GM23338 (cell line): ENCODE results near the gene CREBL2.

Experiments used
- EZH2 ChIP-seq: fragments of 200-600 bp; sonication (generic); IDR thresholded peaks from one replicate; pipeline ENCODE4 v1.8.0; 2017; ENCODE audit warnings: antibody characterized with exemption, mild to moderate bottlenecking, low read depth; ENCODE audit not compliant: unreplicated experiment
- POLR2AphosphoS5 ChIP-seq: IDR thresholded peaks from 2 replicates; pipeline ENCODE4 v1.6.1; 2016; ENCODE audit warnings: antibody characterized with exemption, low read depth
- TF ChIP-seq, protein P1 (sequence below), 2 experiments: fragments of 200-600 bp in 1 of 2; sonication (generic) in 1 of 2; conservative IDR thresholded peaks; 2 replicates each; pipeline versions ENCODE4 v1.5.1 to v1.6.1; 2016 to 2017; ENCODE audit warnings: antibody characterized with exemption in 2 of 2, low read depth in 2 of 2, mild to moderate bottlenecking in 2 of 2, moderate library complexity in 1 of 2
- TF ChIP-seq, protein P2 (sequence below): fragments of 250-450 bp; sonication (Bioruptor Pico); IDR thresholded peaks from 2 replicates; pipeline ENCODE4 v1.5.0; 2020; ENCODE audit warnings: mild to moderate bottlenecking, moderate library complexity

DNA sequence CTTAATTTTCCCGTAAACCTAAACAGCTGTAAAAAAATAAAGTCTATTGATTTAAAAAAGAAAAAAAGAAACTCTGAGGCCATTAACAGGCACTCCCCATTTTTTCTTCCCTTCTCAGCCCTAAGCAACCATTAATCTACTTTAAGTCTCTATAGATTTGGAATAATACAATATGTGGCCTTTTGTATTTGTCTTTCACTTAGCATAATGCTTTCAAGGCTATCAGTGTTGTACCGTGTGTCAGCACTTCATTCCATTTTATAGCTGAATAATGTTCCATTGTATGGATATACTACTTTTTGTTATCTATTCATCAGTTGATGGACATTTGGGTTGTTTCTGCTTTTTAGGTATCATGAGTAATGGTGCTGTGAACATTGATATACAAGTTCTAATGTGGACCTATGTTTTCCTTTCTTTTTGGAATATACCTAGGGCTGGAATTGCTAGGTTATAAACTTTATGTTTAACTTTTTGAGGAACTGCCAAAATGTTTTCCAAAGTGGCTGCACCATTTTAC lies 15.7 kb downstream of the CREBL2 start:
- TF ChIP-seq EZH2 (no peak), POLR2AphosphoS5 (no peak)
- TF ChIP-seq, protein P1, sequence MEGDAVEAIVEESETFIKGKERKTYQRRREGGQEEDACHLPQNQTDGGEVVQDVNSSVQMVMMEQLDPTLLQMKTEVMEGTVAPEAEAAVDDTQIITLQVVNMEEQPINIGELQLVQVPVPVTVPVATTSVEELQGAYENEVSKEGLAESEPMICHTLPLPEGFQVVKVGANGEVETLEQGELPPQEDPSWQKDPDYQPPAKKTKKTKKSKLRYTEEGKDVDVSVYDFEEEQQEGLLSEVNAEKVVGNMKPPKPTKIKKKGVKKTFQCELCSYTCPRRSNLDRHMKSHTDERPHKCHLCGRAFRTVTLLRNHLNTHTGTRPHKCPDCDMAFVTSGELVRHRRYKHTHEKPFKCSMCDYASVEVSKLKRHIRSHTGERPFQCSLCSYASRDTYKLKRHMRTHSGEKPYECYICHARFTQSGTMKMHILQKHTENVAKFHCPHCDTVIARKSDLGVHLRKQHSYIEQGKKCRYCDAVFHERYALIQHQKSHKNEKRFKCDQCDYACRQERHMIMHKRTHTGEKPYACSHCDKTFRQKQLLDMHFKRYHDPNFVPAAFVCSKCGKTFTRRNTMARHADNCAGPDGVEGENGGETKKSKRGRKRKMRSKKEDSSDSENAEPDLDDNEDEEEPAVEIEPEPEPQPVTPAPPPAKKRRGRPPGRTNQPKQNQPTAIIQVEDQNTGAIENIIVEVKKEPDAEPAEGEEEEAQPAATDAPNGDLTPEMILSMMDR (conservative IDR thresholded peaks at IDR 0.05; ENCODE audit: low read depth in 2 of 2), result no peak
- TF ChIP-seq, protein P2, sequence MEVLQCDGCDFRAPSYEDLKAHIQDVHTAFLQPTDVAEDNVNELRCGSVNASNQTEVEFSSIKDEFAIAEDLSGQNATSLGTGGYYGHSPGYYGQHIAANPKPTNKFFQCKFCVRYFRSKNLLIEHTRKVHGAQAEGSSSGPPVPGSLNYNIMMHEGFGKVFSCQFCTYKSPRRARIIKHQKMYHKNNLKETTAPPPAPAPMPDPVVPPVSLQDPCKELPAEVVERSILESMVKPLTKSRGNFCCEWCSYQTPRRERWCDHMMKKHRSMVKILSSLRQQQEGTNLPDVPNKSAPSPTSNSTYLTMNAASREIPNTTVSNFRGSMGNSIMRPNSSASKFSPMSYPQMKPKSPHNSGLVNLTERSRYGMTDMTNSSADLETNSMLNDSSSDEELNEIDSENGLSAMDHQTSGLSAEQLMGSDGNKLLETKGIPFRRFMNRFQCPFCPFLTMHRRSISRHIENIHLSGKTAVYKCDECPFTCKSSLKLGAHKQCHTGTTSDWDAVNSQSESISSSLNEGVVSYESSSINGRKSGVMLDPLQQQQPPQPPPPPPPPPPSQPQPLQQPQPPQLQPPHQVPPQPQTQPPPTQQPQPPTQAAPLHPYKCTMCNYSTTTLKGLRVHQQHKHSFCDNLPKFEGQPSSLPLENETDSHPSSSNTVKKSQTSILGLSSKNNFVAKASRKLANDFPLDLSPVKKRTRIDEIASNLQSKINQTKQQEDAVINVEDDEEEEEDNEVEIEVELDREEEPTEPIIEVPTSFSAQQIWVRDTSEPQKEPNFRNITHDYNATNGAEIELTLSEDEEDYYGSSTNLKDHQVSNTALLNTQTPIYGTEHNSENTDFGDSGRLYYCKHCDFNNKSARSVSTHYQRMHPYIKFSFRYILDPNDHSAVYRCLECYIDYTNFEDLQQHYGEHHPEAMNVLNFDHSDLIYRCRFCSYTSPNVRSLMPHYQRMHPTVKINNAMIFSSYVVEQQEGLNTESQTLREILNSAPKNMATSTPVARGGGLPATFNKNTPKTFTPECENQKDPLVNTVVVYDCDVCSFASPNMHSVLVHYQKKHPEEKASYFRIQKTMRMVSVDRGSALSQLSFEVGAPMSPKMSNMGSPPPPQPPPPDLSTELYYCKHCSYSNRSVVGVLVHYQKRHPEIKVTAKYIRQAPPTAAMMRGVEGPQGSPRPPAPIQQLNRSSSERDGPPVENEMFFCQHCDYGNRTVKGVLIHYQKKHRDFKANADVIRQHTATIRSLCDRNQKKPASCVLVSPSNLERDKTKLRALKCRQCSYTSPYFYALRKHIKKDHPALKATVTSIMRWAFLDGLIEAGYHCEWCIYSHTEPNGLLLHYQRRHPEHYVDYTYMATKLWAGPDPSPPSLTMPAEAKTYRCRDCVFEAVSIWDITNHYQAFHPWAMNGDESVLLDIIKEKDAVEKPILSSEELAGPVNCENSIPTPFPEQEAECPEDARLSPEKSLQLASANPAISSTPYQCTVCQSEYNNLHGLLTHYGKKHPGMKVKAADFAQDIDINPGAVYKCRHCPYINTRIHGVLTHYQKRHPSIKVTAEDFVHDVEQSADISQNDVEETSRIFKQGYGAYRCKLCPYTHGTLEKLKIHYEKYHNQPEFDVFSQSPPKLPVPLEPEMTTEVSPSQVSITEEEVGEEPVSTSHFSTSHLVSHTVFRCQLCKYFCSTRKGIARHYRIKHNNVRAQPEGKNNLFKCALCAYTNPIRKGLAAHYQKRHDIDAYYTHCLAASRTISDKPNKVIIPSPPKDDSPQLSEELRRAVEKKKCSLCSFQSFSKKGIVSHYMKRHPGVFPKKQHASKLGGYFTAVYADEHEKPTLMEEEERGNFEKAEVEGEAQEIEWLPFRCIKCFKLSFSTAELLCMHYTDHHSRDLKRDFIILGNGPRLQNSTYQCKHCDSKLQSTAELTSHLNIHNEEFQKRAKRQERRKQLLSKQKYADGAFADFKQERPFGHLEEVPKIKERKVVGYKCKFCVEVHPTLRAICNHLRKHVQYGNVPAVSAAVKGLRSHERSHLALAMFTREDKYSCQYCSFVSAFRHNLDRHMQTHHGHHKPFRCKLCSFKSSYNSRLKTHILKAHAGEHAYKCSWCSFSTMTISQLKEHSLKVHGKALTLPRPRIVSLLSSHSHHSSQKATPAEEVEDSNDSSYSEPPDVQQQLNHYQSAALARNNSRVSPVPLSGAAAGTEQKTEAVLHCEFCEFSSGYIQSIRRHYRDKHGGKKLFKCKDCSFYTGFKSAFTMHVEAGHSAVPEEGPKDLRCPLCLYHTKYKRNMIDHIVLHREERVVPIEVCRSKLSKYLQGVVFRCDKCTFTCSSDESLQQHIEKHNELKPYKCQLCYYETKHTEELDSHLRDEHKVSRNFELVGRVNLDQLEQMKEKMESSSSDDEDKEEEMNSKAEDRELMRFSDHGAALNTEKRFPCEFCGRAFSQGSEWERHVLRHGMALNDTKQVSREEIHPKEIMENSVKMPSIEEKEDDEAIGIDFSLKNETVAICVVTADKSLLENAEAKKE (CRISPR knock-in tag), result no peak
